HL-60 (cell line): Measurements from ENCODE around the gene ESYT2.
A peak's percentile ranks its signal among the peaks of the same experiment; 100 is the strongest.

Experiments
- DNase-seq, 2 experiments: peaks; one replicate each; pipeline ENCODE4 v3.0.0-alpha.2; 2010 to 2020; ENCODE audit warnings: low read depth in 1 of 2, low spot score in 1 of 2
- H3K27ac ChIP-seq: fragments of 250-450 bp; sonication (Bioruptor Pico); replicated peaks from 2 replicates; pipeline ENCODE4 v1.5.1; 2020; ENCODE audit warnings: mild to moderate bottlenecking, moderate library complexity
- H3K27me3 ChIP-seq: fragments of 250-450 bp; sonication (Bioruptor Pico); 2 replicates; pipeline ENCODE4 v1.5.1; 2021; ENCODE audit warnings: mild to moderate bottlenecking, moderate library complexity; ENCODE audit not compliant: insufficient read depth, poor library complexity, severe bottlenecking
- H3K4me3 ChIP-seq: replicated peaks from 2 replicates; pipeline ENCODE4 v1.5.1; 2011; ENCODE audit warnings: mild to moderate bottlenecking, control low read depth, low read length; ENCODE audit not compliant: insufficient read depth
- CTCF ChIP-seq: IDR thresholded peaks from one replicate; pipeline ENCODE4 v1.5.1; 2011; ENCODE audit warnings: low read length, control low read depth, inconsistent platforms; ENCODE audit not compliant: insufficient read depth
- GABPA ChIP-seq: IDR thresholded peaks from 2 replicates; pipeline ENCODE4 v1.6.1; 2012; ENCODE audit warnings: low read depth
- POLR2AphosphoS5 ChIP-seq: IDR thresholded peaks from 2 replicates; pipeline ENCODE4 v1.6.1; 2012; ENCODE audit warnings: low read depth
- REST ChIP-seq: IDR thresholded peaks from 2 replicates; pipeline ENCODE4 v1.6.1; 2012; ENCODE audit warnings: low read depth; ENCODE audit not compliant: insufficient replicate concordance
- SPI1 ChIP-seq: IDR thresholded peaks from 2 replicates; pipeline ENCODE4 v1.6.1; 2012; ENCODE audit warnings: low read depth, mild to moderate bottlenecking, borderline replicate concordance

The ESYT2 gene

GRCh38 chr7:158707610-158708009, 121.7 kb downstream of the ESYT2 start:
- Histone ChIP-seq H3K27ac (no peak overlapping the region), H3K27me3 (no peaks in the 10 kb centered on the region), H3K4me3 (no peak overlapping the region)
- no peak for TF ChIP-seq SPI1
- no peak for TF ChIP-seq POLR2AphosphoS5
- TF ChIP-seq GABPA, result no peak
- no peak for TF ChIP-seq CTCF
- no peak for TF ChIP-seq REST
- no peak for DNase-seq

GRCh38 chr7:158706710-158707590, 122.4 kb downstream of the ESYT2 start:
- DNase-seq, result no peak
- no peaks in the 10 kb centered on the region for H3K27me3 ChIP-seq
- TF ChIP-seq REST, result no peak
- no peak for TF ChIP-seq SPI1
- TF ChIP-seq CTCF, result no peak
- no peak overlapping the region for H3K4me3 ChIP-seq
- H3K27ac ChIP-seq, result no peak overlapping the region

GRCh38 chr7:158706273-158706704, 123.0 kb downstream of the ESYT2 start:
- no peak for TF ChIP-seq SPI1
- H3K4me3 ChIP-seq, result no peak overlapping the region
- no peaks in the 10 kb centered on the region for H3K27me3 ChIP-seq
- no peak for DNase-seq
- H3K27ac ChIP-seq, result no peak overlapping the region

- Histone ChIP-seq H3K27me3 (no peaks in the 10 kb centered on the region), H3K27ac (peak overlapping the region; percentile 84), H3K4me3 (peak overlapping the region; percentile 98)
- DNase-seq, result no peak
- TF ChIP-seq REST, result no peak
- no peak for TF ChIP-seq SPI1
- no peak for TF ChIP-seq GABPA
- no peak for TF ChIP-seq CTCF
- TF ChIP-seq POLR2AphosphoS5, result no peak
Measured at GRCh38 chr7:158705234-158705850, 124.0 kb downstream of the ESYT2 start.
